ENCODE data around the gene SLC10A1.
A peak's percentile ranks its signal among the peaks of the same experiment; 100 is the strongest.

DNA sequence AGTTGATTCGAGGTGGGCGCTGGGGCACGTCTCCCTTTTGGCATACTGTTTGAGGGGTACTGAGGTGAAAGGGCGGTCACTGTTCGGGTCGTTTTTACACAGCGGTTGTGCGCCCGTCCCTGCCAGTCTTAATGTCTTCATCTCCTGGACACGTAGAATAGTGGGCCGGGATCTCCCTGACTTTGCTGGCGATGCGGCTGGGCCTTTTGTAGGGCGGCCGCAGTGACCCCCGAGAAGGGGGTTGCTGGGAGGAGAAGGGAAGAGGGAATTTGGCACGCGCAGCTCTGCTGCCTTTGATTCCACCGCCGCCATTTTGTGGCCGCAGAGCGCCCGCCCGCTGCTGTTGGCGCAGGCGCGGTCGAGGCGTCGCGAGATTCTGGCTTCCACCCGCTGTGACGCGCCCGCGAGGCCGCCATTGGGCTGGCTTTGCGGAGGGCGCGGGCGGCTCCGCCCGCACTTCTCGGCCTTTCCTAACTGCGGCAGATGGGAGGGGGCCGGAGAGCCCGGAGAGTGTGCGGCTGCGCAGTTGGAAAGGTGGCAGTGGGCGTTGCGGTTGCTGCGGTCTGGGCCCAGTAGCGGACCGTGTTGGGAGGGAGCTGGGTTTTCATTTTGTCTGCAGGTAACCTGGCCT, 29.6 kb downstream of the SLC10A1 start:
- TF ChIP-seq, protein P1, sequence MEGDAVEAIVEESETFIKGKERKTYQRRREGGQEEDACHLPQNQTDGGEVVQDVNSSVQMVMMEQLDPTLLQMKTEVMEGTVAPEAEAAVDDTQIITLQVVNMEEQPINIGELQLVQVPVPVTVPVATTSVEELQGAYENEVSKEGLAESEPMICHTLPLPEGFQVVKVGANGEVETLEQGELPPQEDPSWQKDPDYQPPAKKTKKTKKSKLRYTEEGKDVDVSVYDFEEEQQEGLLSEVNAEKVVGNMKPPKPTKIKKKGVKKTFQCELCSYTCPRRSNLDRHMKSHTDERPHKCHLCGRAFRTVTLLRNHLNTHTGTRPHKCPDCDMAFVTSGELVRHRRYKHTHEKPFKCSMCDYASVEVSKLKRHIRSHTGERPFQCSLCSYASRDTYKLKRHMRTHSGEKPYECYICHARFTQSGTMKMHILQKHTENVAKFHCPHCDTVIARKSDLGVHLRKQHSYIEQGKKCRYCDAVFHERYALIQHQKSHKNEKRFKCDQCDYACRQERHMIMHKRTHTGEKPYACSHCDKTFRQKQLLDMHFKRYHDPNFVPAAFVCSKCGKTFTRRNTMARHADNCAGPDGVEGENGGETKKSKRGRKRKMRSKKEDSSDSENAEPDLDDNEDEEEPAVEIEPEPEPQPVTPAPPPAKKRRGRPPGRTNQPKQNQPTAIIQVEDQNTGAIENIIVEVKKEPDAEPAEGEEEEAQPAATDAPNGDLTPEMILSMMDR (IDR thresholded peaks at IDR 0.05; ENCODE audit: low read depth, low read length, missing input control) = peak; percentile 2
- TF ChIP-seq YY1 (IDR thresholded peaks at IDR 0.05) (peak; percentile 98), TAF1 (conservative IDR thresholded peaks at IDR 0.05) (peak; percentile 90)
- TF ChIP-seq, protein P2, sequence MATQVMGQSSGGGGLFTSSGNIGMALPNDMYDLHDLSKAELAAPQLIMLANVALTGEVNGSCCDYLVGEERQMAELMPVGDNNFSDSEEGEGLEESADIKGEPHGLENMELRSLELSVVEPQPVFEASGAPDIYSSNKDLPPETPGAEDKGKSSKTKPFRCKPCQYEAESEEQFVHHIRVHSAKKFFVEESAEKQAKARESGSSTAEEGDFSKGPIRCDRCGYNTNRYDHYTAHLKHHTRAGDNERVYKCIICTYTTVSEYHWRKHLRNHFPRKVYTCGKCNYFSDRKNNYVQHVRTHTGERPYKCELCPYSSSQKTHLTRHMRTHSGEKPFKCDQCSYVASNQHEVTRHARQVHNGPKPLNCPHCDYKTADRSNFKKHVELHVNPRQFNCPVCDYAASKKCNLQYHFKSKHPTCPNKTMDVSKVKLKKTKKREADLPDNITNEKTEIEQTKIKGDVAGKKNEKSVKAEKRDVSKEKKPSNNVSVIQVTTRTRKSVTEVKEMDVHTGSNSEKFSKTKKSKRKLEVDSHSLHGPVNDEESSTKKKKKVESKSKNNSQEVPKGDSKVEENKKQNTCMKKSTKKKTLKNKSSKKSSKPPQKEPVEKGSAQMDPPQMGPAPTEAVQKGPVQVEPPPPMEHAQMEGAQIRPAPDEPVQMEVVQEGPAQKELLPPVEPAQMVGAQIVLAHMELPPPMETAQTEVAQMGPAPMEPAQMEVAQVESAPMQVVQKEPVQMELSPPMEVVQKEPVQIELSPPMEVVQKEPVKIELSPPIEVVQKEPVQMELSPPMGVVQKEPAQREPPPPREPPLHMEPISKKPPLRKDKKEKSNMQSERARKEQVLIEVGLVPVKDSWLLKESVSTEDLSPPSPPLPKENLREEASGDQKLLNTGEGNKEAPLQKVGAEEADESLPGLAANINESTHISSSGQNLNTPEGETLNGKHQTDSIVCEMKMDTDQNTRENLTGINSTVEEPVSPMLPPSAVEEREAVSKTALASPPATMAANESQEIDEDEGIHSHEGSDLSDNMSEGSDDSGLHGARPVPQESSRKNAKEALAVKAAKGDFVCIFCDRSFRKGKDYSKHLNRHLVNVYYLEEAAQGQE (IDR thresholded peaks at IDR 0.05) = no peak
- TF ChIP-seq, protein P3, sequence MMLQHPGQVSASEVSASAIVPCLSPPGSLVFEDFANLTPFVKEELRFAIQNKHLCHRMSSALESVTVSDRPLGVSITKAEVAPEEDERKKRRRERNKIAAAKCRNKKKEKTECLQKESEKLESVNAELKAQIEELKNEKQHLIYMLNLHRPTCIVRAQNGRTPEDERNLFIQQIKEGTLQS (IDR thresholded peaks at IDR 0.05) = no peak
- TF ChIP-seq, protein P4, sequence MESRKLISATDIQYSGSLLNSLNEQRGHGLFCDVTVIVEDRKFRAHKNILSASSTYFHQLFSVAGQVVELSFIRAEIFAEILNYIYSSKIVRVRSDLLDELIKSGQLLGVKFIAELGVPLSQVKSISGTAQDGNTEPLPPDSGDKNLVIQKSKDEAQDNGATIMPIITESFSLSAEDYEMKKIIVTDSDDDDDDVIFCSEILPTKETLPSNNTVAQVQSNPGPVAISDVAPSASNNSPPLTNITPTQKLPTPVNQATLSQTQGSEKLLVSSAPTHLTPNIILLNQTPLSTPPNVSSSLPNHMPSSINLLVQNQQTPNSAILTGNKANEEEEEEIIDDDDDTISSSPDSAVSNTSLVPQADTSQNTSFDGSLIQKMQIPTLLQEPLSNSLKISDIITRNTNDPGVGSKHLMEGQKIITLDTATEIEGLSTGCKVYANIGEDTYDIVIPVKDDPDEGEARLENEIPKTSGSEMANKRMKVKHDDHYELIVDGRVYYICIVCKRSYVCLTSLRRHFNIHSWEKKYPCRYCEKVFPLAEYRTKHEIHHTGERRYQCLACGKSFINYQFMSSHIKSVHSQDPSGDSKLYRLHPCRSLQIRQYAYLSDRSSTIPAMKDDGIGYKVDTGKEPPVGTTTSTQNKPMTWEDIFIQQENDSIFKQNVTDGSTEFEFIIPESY (IDR thresholded peaks at IDR 0.05) = peak; percentile 96
